ENCODE measurements around the gene RARG. TPM values are rescaled to one million over a fixed set of nuclear protein-coding genes. Genes with fewer than 3 reads are reported as not detected.
A peak's percentile ranks its signal among the peaks of the same experiment; 100 is the strongest.

Gene RARG
- total and polyA plus RNA-seq, 2 of the 8 experiments (the other 6 are each of a cell fraction or from before 2014, with no cell fraction given), result 68.6 to 68.9 TPM

GRCh38 chr12:53211476-53212381 lies 20.3 kb downstream of the RARG start:
- Histone ChIP-seq H3K9me3 (ENCODE audit: insufficient read depth in 2 of 2, low read depth in 1 of 2, low read length in 1 of 2) (no peaks in the 10 kb centered on the region), H2BK120ac (replicated peaks; ENCODE audit: low read depth, low read length) (no peak overlapping the region), H3K14ac (ENCODE audit: insufficient read length) (no peak overlapping the region), H3K56ac (replicated peaks; ENCODE audit: insufficient read length, low read depth, low read length) (no peak overlapping the region), H3K23ac (ENCODE audit: insufficient read length) (no peak overlapping the region), H3K79me2 (ENCODE audit: control insufficient read depth in 1 of 2, insufficient read depth in 2 of 2, low read length in 2 of 2) (peaks cover 12 to 15% of the 10 kb centered on the region in 2 experiments), H2BK5ac (ENCODE audit: low read depth, low read length) (no peak overlapping the region), H3K4me1 (replicated peaks in 1 of 4; ENCODE audit: control insufficient read depth in 3 of 4, insufficient read depth in 4 of 4, low read length in 3 of 4) (peaks cover 20 to 32% (median 24%) of the 10 kb centered on the region in 4 experiments), H2BK15ac (ENCODE audit: low read length) (no peak overlapping the region), H2BK20ac (ENCODE audit: low read length) (no peak overlapping the region), H3K4ac (replicated peaks; ENCODE audit: insufficient read length, low read depth, low read length) (no peak overlapping the region), H4K20me1 (replicated peaks in 1 of 2; ENCODE audit: control insufficient read depth in 1 of 2, insufficient read depth in 2 of 2, low read length in 2 of 2) (peaks cover 2 to 4% of the 10 kb centered on the region in 2 experiments), H3K27ac (ENCODE audit: low read depth, low read length) (no peak overlapping the region), H3K36me3 (ENCODE audit: control insufficient read depth in 2 of 4, insufficient read depth in 4 of 4, low read length in 3 of 4) (peaks cover 20 to 45% (median 31%) of the 10 kb centered on the region in 4 experiments), H4K8ac (ENCODE audit: extremely low read depth, insufficient read depth, low read length) (no peak overlapping the region), H3K27me3 (replicated peaks in 1 of 4; ENCODE audit: control insufficient read depth in 3 of 4, extremely low read depth in 1 of 4, insufficient read depth in 3 of 4, low read length in 3 of 4) (no peaks in the 10 kb centered on the region), H3K18ac (ENCODE audit: extremely low read depth, low read length) (no peak overlapping the region), H3K23me2 (ENCODE audit: low read depth, low read length) (peaks cover 5% of the 10 kb centered on the region; the same call in 1 of the 2 replicates), H3K79me1 (ENCODE audit: low read depth, low read length) (peaks cover 11% of the 10 kb centered on the region), H4K91ac (replicated peaks; ENCODE audit: insufficient read length, low read length) (no peak overlapping the region), H3K4me2 (ENCODE audit: insufficient read depth in 1 of 2, low read depth in 2 of 2, low read length in 2 of 2) (no peak overlapping the region), H2BK12ac (ENCODE audit: low read depth, low read length) (no peak overlapping the region), H4K5ac (ENCODE audit: insufficient read length, low read depth, low read length) (no peak overlapping the region), H2AFZ (ENCODE audit: low read length) (no peak overlapping the region), H3K4me3 (ENCODE audit: extremely low read depth in 1 of 4, insufficient read depth in 2 of 4, low read depth in 3 of 4, low read length in 4 of 4) (no peak overlapping the region), H2AK5ac (ENCODE audit: low read depth, low read length) (no peak overlapping the region), H3K9ac (replicated peaks in 1 of 4; ENCODE audit: extremely low read depth in 1 of 4, low read depth in 3 of 4, low read length in 3 of 4) (no peak overlapping the region)
- ChIA-PET CTCF (ENCODE audit: partially characterized antibody) (interaction anchor here (0.7 to 22.3 kb wide), 30 partner anchors 8 to 331 kb away, joined by 3 to 654 read pairs (median 5); partner anchors contain the start of genes AAAS, CSAD, EIF4B and ESPL1), POLR2A (ENCODE audit: partially characterized antibody) (interaction anchor here (0.8 to 11.1 kb wide), 12 partner anchors 8 to 94 kb away, joined by 3 to 113 read pairs (median 4); partner anchors contain the start of genes ESPL1, MYG1 and PFDN5)
- DNase-seq (ENCODE audit: low read depth in 1 of 2, low spot score in 2 of 2) (peak in 1 of 2 experiments; percentile 65), FAIRE-seq (no peak)
- 83% methylated on average over 13 of the region's 13 CpGs; no CpG with 5 or more reads in 1 of the 2 experiments for WGBS, 2 experiments (ENCODE audit: extremely low coverage in 1 of 2, insufficient coverage in 1 of 2, insufficient read length in 1 of 2, insufficient replicate concordance in 2 of 2, low coverage in 1 of 2, low lambda C conversion rate in 2 of 2, missing lambda C conversion rate in 1 of 2)
- TF ChIP-seq RBBP5 (IDR thresholded peaks at IDR 0.05; ENCODE audit: borderline replicate concordance, low read depth, low read length) (no peak), BRCA1 (IDR thresholded peaks at IDR 0.05; ENCODE audit: low read depth, low read length) (no peak), CTBP2 (IDR thresholded peaks at IDR 0.05; ENCODE audit: borderline replicate concordance, insufficient read depth, insufficient read length, low read length) (no peak), CBX5 (IDR thresholded peaks at IDR 0.05; ENCODE audit: low read depth, low read length) (no peak), GABPA (IDR thresholded peaks at IDR 0.05; ENCODE audit: borderline replicate concordance, insufficient read depth, low read length) (no peak), SP2 (IDR thresholded peaks at IDR 0.05; ENCODE audit: low read length) (no peak), MAX (IDR thresholded peaks at IDR 0.05) (0 out of 2 replicates have a peak, but pooled peaks have one; percentile 32), CTCF (IDR thresholded peaks at IDR 0.05; ENCODE audit: control extremely low read depth in 1 of 3, insufficient read depth in 1 of 3, low read depth in 1 of 3, low read length in 3 of 3) (peak in 2 of 3 experiments; percentile 70 to 81; a peak in 3 of 4 replicates)
